BLaER1 treated with 17β-estradiol and CSF1 and Interleukin-3, amounts not matched to agents 10 nM and 100 nM (cell line): ENCODE measurements around the gene WDFY1.

Experiments
- H3K27ac ChIP-seq, 11 experiments: shearing (Covaris generic); formaldehyde crosslinking; 2 replicates each; pipeline ENCODE4 v1.8.1; 2022
- H3K27me3 ChIP-seq, 11 experiments: shearing (Covaris generic); formaldehyde crosslinking; 2 replicates each; pipeline ENCODE4 v1.8.1; 2022
- H3K36me3 ChIP-seq, 11 experiments: shearing (Covaris generic); formaldehyde crosslinking; 2 replicates each; pipeline ENCODE4 v1.8.1; 2022
- H3K4me1 ChIP-seq, 10 experiments: shearing (Covaris generic); formaldehyde crosslinking; 2 replicates each; pipeline ENCODE4 v1.8.1; 2022
- H3K4me2 ChIP-seq, 11 experiments: shearing (Covaris generic); formaldehyde crosslinking; 2 replicates each; pipeline ENCODE4 v1.8.1; 2022
- H3K4me3 ChIP-seq, 10 experiments: shearing (Covaris generic); formaldehyde crosslinking; 2 replicates each; pipeline ENCODE4 v1.8.1; 2022
- H3K9ac ChIP-seq, 11 experiments: shearing (Covaris generic); formaldehyde crosslinking; 2 replicates each; pipeline ENCODE4 v1.8.1; 2022
- H3K9me3 ChIP-seq, 11 experiments: shearing (Covaris generic); formaldehyde crosslinking; replicated peaks in 1 of 11; 2 replicates each; pipeline ENCODE4 v1.8.1; 2022
- H4K20me1 ChIP-seq, 11 experiments: shearing (Covaris generic); formaldehyde crosslinking; 2 replicates each; pipeline ENCODE4 v1.8.1; 2022
- Cebpa-rat ChIP-seq, 11 experiments: shearing (Covaris generic); IDR thresholded peaks; 2 replicates each; pipeline ENCODE4 v1.8.1; 2022

WDFY1 gene

DNA sequence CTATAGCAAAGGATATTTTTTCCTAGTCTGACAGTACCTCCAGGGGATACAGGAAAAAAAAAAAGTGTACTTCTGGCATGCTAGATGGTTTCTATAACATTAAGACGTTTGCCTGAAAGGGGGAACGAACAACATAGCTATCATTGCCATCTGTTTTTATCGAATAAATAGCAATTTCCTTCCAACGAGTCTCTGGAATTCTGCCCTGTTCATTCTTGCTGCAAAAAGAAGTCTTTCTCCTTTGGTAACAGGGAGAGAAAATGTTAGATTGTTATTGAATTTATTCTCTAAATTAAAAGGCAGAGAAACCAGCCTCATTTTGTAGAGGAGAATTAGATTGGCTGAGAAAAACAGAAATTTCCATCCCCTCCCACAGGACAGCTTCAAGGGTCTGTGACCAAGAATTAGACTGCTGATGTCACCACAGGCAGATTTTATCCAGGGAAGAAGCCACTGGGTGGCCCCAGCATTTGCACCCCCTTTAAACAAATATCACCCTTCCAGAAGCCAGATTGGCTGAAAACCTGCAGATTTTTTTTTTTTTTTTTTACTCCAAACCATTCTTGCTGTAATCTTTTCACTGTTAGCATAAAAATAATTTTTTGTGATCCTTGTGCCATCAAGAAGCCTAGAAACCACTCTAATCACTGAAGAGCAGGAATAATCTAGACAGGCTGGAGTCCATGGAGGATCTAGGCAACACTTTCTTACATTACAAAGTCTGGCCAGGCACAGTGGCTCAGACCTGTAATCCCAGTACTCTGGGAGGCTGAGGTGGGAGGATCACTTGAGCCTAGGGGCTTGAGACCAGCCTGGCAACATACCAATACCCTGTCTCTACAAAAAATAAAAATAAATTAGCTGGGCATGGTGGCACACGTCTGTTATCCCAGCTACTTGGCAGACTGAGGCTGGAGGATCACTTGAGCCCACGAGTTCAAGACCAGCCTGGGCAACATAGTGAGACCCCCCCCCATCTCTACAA lies 12.0 kb downstream of the WDFY1 start:
- no peak for TF ChIP-seq Cebpa-rat (IDR thresholded peaks at IDR 0.05)
- Histone ChIP-seq H3K4me1 (peaks cover 11 to 85% (median 15%) of the 10 kb centered on the region in 10 experiments; a peak in 18 of 20 replicates), H3K9me3 (peaks cover 8 to 10% (median 9%) of the 10 kb centered on the region in 11 experiments), H3K4me3 (no peak overlapping the region), H3K9ac (no peak overlapping the region), H3K36me3 (peaks cover 0 to 19% (median 8%) of the 10 kb centered on the region in 11 experiments; a peak in 15 of 22 replicates), H3K4me2 (no peak overlapping the region), H3K27ac (no peak overlapping the region), H3K27me3 (no peaks in the 10 kb centered on the region; a peak in 1 of 22 replicates), H4K20me1 (peaks cover 8 to 100% (median 33%) of the 10 kb centered on the region in 11 experiments; a peak in 16 of 22 replicates)

DNA sequence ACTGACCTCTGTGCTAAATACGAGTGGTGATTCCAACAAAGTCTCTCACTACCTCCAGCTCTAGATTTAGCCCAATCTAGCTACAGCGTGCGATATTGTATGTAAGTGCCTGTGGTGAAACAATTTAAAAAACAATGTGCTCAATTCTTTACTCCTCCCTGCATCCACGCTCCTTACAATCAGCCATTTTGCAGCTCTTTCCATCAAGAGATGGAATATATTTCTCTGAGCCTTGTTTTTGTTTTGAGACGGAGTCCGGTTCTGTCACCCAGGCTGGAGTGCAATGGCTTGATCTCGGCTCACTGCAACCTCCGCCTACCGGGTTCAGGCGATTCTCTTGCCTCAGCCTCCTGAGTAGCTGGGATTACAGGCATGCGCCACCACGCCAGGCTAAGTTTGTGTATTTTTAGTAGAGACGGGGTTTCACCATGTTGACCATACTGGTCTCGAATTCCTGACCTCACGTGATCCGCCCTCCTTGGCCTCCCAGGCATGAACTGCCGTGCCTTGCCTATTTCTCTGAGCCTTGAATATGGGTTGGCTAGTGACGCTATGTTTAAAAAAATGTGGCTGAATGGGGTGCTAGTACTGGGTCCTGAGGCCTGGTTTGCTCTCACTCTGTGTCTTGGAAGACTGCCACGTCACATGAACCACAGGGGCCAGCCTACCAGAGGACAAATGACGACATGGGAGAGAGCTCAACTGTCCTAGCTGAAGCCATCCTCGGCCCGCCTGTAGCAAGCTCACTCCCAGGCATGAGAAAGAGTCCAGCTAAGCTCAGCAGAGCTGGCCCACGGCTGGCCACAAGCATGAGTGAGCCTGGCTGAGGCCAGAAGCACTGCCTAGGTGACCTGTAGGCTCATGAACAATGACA lies 14.8 kb downstream of the WDFY1 start:
- peak overlapping the region in 2 of 11 experiments; percentile 16 to 53; a peak in 3 of 22 replicates for H3K9ac ChIP-seq
- no peak overlapping the region for H3K27ac ChIP-seq
- H3K4me2 ChIP-seq: peak overlapping the region in 6 of 11 experiments; percentile 2 to 58 (median 22); a peak in 10 of 22 replicates
- peaks cover 26 to 45% (median 35%) of the 10 kb centered on the region in 11 experiments for H3K36me3 ChIP-seq
- peaks cover 0 to 100% (median 15%) of the 10 kb centered on the region in 11 experiments; a peak in 13 of 22 replicates for H4K20me1 ChIP-seq
- H3K4me3 ChIP-seq: no peak overlapping the region
- peaks cover 11 to 64% (median 15%) of the 10 kb centered on the region in 10 experiments; a peak in 18 of 20 replicates for H3K4me1 ChIP-seq
- no peaks in the 10 kb centered on the region; a peak in 1 of 22 replicates for H3K27me3 ChIP-seq
- peaks cover 29 to 37% (median 36%) of the 10 kb centered on the region in 11 experiments for H3K9me3 ChIP-seq
- TF ChIP-seq Cebpa-rat (IDR thresholded peaks at IDR 0.05): no peak

DNA sequence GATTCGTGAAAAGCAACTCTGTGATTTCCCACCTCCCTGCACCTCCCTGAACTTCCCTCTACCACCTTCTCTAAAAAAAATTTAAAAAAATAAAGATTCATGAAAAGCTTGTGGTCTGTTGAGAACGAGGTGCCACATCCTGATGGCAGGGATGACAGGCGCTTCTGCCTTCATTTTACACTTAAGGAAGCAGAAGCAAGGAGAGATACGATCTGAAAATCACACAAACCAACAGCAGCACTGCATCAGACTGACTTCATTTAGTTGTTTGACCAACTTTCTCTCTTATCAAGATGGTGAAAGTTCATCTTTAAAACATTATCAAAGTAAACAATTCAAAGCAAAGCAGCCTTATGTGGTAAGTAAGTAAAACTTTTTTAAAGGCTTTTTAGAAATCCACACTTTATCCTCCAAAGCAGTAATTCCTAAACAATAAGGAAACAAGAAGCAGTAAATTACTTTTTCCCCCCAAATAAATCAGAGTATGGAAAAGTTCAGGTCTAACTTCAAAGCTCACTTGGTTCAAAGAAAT lies 15.5 kb downstream of the WDFY1 start:
- H3K9ac ChIP-seq: 0 out of 22 replicates have a peak overlapping the region, but pooled peaks of 1 of the 11 experiments have one; percentile 9
- H3K4me3 ChIP-seq: no peak overlapping the region
- H3K36me3 ChIP-seq: peaks cover 28 to 47% (median 37%) of the 10 kb centered on the region in 11 experiments
- TF ChIP-seq Cebpa-rat (IDR thresholded peaks at IDR 0.05): no peak
- peaks cover 0 to 100% (median 15%) of the 10 kb centered on the region in 11 experiments; a peak in 12 of 22 replicates for H4K20me1 ChIP-seq
- peaks cover 29 to 44% (median 41%) of the 10 kb centered on the region in 11 experiments for H3K9me3 ChIP-seq
- H3K4me2 ChIP-seq: peak overlapping the region in 7 of 11 experiments; percentile 2 to 58 (median 22); a peak in 8 of 22 replicates
- no peaks in the 10 kb centered on the region; a peak in 1 of 22 replicates for H3K27me3 ChIP-seq
- H3K27ac ChIP-seq: peak overlapping the region in 1 of 11 experiments; percentile 3; a peak in 2 of 22 replicates
- H3K4me1 ChIP-seq: peaks cover 11 to 60% (median 15%) of the 10 kb centered on the region in 10 experiments; a peak in 18 of 20 replicates

- H3K4me2 ChIP-seq: no peak overlapping the region
- H3K4me3 ChIP-seq: no peak overlapping the region
- H3K36me3 ChIP-seq: peaks cover 28 to 54% (median 43%) of the 10 kb centered on the region in 11 experiments
- no peak for TF ChIP-seq Cebpa-rat (IDR thresholded peaks at IDR 0.05)
- H4K20me1 ChIP-seq: peaks cover 0 to 98% (median 13%) of the 10 kb centered on the region in 11 experiments; a peak in 12 of 22 replicates
- H3K9me3 ChIP-seq: peaks cover 29 to 57% (median 50%) of the 10 kb centered on the region in 11 experiments
- no peak overlapping the region for H3K9ac ChIP-seq
- no peak overlapping the region for H3K27ac ChIP-seq
- H3K27me3 ChIP-seq: no peaks in the 10 kb centered on the region; a peak in 1 of 22 replicates
- peaks cover 11 to 47% (median 15%) of the 10 kb centered on the region in 10 experiments; a peak in 18 of 20 replicates for H3K4me1 ChIP-seq
These were observed 16.8 kb downstream of the WDFY1 start for GRCh38 chr2:223928113-223929006.

GRCh38 chr2:223925106-223925505 lies 20.0 kb downstream of the WDFY1 start:
- no peak for TF ChIP-seq Cebpa-rat (IDR thresholded peaks at IDR 0.05)
- Histone ChIP-seq H3K4me3 (no peak overlapping the region), H3K4me1 (peaks cover 5 to 38% (median 8%) of the 10 kb centered on the region in 10 experiments; a peak in 18 of 20 replicates), H3K27me3 (no peaks in the 10 kb centered on the region; a peak in 1 of 22 replicates), H3K9me3 (peaks cover 29 to 77% (median 66%) of the 10 kb centered on the region in 11 experiments), H3K4me2 (0 out of 22 replicates have a peak overlapping the region, but pooled peaks of 1 of the 11 experiments have one; percentile 7), H4K20me1 (peaks cover 0 to 96% (median 1%) of the 10 kb centered on the region in 11 experiments; a peak in 10 of 22 replicates), H3K36me3 (peaks cover 44 to 83% (median 61%) of the 10 kb centered on the region in 11 experiments), H3K9ac (no peak overlapping the region), H3K27ac (no peak overlapping the region)

DNA sequence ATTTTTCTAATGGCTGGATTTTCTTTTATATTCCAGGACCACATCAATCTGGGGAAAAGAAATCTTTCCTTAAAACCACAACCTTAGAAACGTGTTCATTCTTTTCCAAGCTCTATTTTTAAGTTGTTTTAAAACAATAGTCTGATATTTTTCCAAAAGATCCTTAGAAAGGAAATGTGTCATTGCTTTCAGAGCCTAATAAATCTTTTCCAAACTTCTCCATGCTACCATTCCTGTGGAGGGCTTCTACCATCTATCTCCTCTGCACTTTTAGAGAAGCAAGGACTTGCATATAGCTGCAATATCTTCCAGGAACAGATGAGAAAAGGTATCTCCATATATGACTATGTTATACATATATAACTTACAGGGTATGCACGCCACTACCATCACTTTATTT lies 21.2 kb downstream of the WDFY1 start:
- TF ChIP-seq Cebpa-rat (IDR thresholded peaks at IDR 0.05): no peak

DNA sequence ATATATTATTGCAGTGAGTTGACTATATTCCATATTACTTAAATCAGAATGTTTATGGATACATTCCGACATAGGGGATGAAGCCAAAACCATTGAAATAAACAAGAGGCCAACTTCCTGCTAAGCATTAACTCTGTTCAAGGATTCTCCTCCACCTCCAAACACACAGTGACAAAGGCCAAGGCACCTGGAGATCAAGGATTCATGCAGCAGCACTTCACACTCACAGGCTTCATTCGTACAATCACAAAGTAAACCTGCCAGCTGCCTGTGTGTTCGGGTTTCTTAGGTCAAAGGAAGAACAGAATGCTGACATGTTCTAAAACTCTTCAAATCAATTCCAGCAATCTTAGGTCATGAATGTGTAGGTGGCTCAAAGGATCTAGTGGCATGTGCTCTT lies 22.8 kb downstream of the WDFY1 start:
- no peak for TF ChIP-seq Cebpa-rat (IDR thresholded peaks at IDR 0.05)
- Histone ChIP-seq H3K4me1 (peaks cover 14 to 43% (median 18%) of the 10 kb centered on the region in 10 experiments), H3K27me3 (no peaks in the 10 kb centered on the region), H3K9ac (no peak overlapping the region), H3K9me3 (peaks cover 14 to 67% (median 49%) of the 10 kb centered on the region in 11 experiments), H4K20me1 (peaks cover 0 to 95% (median 0%) of the 10 kb centered on the region in 11 experiments; a peak in 10 of 22 replicates), H3K4me3 (no peak overlapping the region), H3K4me2 (no peak overlapping the region), H3K27ac (no peak overlapping the region), H3K36me3 (peaks cover 44 to 93% (median 55%) of the 10 kb centered on the region in 11 experiments)

More for the DNA sequence above, 21.2 kb downstream of the WDFY1 start:
- H3K36me3 ChIP-seq: peaks cover 53 to 94% (median 65%) of the 10 kb centered on the region in 11 experiments
- H3K9me3 ChIP-seq: peaks cover 29 to 84% (median 66%) of the 10 kb centered on the region in 11 experiments
- no peaks in the 10 kb centered on the region; a peak in 1 of 22 replicates for H3K27me3 ChIP-seq
- peaks cover 9 to 38% (median 12%) of the 10 kb centered on the region in 10 experiments for H3K4me1 ChIP-seq
- H3K4me3 ChIP-seq: no peak overlapping the region
- no peak overlapping the region for H3K27ac ChIP-seq
- H3K9ac ChIP-seq: no peak overlapping the region
- H4K20me1 ChIP-seq: peaks cover 0 to 96% (median 0%) of the 10 kb centered on the region in 11 experiments; a peak in 8 of 22 replicates
- no peak overlapping the region for H3K4me2 ChIP-seq
